Spleen (tissue), 11 donors: ENCODE results near the gene TEX30. TPM values are rescaled to one million over a fixed set of nuclear protein-coding genes. Genes with fewer than 3 reads are reported as not detected.

Experiments
- DNase-seq: peaks from one replicate; pipeline ENCODE4 v3.0.0-alpha.2; 2020
- H3K27ac ChIP-seq, 8 donors: fragments of 200-600 bp; sonication (generic) in 7 of 8; 1 replicate in 4 of 8; 2 replicates in 4 of 8; pipeline versions ENCODE4 v1.5.0 to v1.8.0; 2016 to 2021; ENCODE audit warnings: inconsistent platforms in 4 of 8, mild to moderate bottlenecking in 4 of 8, moderate library complexity in 1 of 8
- H3K27me3 ChIP-seq, 7 donors: fragments of 200-600 bp; sonication (generic) in 6 of 7; replicated peaks in 1 of 7; 1 replicate in 4 of 7; 2 replicates in 3 of 7; pipeline versions ENCODE4 v1.5.0 to v1.8.0; 2016 to 2021; ENCODE audit warnings: inconsistent platforms in 3 of 7, mild to moderate bottlenecking in 1 of 7
- H3K36me3 ChIP-seq, 6 donors: fragments of 200-600 bp; sonication (generic) in 5 of 6; 1 replicate in 4 of 6; 2 replicates in 2 of 6; pipeline versions ENCODE4 v1.5.0 to v1.8.0; 2016 to 2021; ENCODE audit warnings: inconsistent platforms in 2 of 6
- H3K4me1 ChIP-seq, 6 donors: fragments of 200-600 bp; sonication (generic) in 5 of 6; 1 replicate in 3 of 6; 2 replicates in 3 of 6; pipeline versions ENCODE4 v1.5.0 to v1.8.0; 2016 to 2021; ENCODE audit warnings: inconsistent platforms in 3 of 6
- H3K4me3 ChIP-seq, 8 donors: fragments of 200-600 bp; sonication (generic) in 7 of 8; 1 replicate in 4 of 8; 2 replicates in 4 of 8; pipeline versions ENCODE4 v1.5.0 to v1.8.0; 2016 to 2021; ENCODE audit warnings: inconsistent platforms in 4 of 8, mild to moderate bottlenecking in 4 of 8, moderate library complexity in 2 of 8
- H3K9me3 ChIP-seq, 8 donors: fragments of 200-600 bp; sonication (generic) in 7 of 8; 1 replicate in 4 of 8; 2 replicates in 4 of 8; pipeline versions ENCODE4 v1.5.0 to v1.8.0; 2016 to 2021; ENCODE audit warnings: inconsistent platforms in 4 of 8
- CTCF ChIP-seq, 11 experiments: fragments of 200-600 bp in 7 of 11; fragments of 450-650 bp in 4 of 11; sonication (generic) in 4 of 11; IDR thresholded peaks in 8 of 11; conservative IDR thresholded peaks in 3 of 11; 1 replicate in 7 of 11; 2 replicates in 4 of 11; pipeline versions ENCODE4 v1.4.0 to v1.8.0; 2016 to 2021; ENCODE audit warnings: antibody characterized with exemption in 11 of 11, inconsistent platforms in 4 of 11, mild to moderate bottlenecking in 1 of 11
- POLR2A ChIP-seq, 3 donors: fragments of 450-650 bp; IDR thresholded peaks; one replicate each; pipeline ENCODE4 v1.5.1; 2017; ENCODE audit warnings: antibody characterized with exemption in 3 of 3, mild to moderate bottlenecking in 1 of 3
- POLR2AphosphoS5 ChIP-seq, 3 donors: sonication (generic); formaldehyde crosslinking; IDR thresholded peaks; one replicate each; pipeline ENCODE4 v1.5.1; 2017; ENCODE audit warnings: antibody characterized with exemption in 3 of 3
- WGBS, 5 donors: extraction: QIAGEN DNeasy Blood & Tissue Kit in 3 of 5; methylation state at CpG; one replicate each; pipeline versions ENCODE4 v1.1.5 to v1.1.7; 2013 to 2018; 5-methylcytosine and 5-hydroxymethylcytosine counted together
- intact Hi-C: fragments of 100-400 bp; cut with DNase I; formaldehyde crosslinking; loops from one replicate; pipeline ENCODE4 v1.15.0; 2023; ENCODE audit warnings: low total_unique reads
- polyA plus RNA-seq, 3 donors: library from polyadenylated mRNA; stranded (reverse); fragments of 200-250 nt; gene quantifications; one replicate each; pipeline ENCODE4 v1.2.1, GENCODE V29; 2013
- total RNA-seq, 7 donors: library from RNA; depleted of rRNA in 3 of 7; stranded (reverse); fragments of >200 nt in 3 of 7; fragmentation: NEBNext Ultra II Directional in 4 of 7; extraction: Animal tissue kit (Norgen Biotek cat#: 25700) in 4 of 7; gene quantifications; one replicate each; pipeline versions ENCODE4 v1.1.0 to v1.2.1, GENCODE V29; 2016 to 2021
- donor health status: healthy with polysubstance abuse.
- donor health status: DM: no; HTN: no; CAD: no; lungs with moderate emphysema.
- donor health status: DM: no; HTN: no; CAD: no.
- donor health status: Bipolar disorder and iron deficiency.
- donor health status: healthy.
- donor health status: DM: no; HTN: no; CAD: no.
- donor health status: DM: yes; HTN: yes; CAD: no.

TEX30 gene
- total and polyA plus RNA-seq, 10 donors, result 4.4 to 11.2 (median 8.0) TPM

DNA sequence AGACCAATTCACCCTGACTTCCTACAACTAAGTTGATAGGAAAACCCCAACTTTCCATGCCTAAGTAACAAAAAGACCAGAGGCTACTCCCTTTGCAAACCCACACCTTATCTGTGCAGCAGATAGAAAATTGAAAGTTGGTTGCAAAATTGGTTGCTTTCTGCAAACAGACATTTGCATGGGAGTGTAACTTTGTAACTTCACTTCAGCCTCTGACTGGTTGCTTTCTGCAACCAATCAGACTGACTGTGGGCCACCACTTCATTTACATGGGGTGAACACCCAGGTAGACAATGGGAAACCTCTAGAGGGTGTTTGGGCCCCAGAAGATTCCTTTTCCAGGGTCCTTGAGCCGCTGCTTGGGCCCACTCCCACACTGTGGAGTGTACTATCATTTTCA lies 9.8 kb downstream of the TEX30 start:
- 86 to 100% (median 93%) methylated on average over 1 of the region's 1 CpG for WGBS, 5 donors
- Histone ChIP-seq H3K4me1 (no peaks in the 10 kb centered on the region), H3K27ac (no peak overlapping the region), H3K27me3 (no peaks in the 10 kb centered on the region), H3K4me3 (no peak overlapping the region), H3K9me3 (no peaks in the 10 kb centered on the region), H3K36me3 (peaks cover 0 to 31% (median 0%) of the 10 kb centered on the region in 6 donors)
- no peak for DNase-seq
- TF ChIP-seq POLR2AphosphoS5 (IDR thresholded peaks at IDR 0.05), result no peak
- TF ChIP-seq POLR2A (IDR thresholded peaks at IDR 0.05), result no peak
- TF ChIP-seq CTCF (IDR thresholded peaks at IDR 0.05 in 8 of 11, conservative IDR thresholded peaks at IDR 0.05 in 3 of 11), result no peak
- intact Hi-C loops, result no loop called here

DNA sequence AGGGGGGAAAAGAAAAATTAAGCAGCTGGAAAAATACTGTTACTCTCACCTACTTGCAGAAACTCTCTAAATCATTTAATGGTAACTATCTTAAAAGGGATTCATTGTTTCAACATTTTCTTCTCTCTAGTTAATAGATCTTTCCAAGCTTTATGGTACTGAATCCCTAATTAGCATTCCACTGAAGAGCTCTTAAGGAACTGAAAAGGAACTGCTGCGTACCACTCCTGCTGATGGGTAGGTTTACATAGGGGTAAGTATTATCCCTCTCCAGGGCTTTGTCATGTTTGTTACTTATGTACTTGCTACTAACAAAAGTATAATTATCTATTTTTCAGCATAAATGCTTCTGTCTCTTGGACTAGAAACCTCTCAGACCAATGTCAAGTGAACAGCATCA lies 12.5 kb downstream of the TEX30 start:
- Histone ChIP-seq H3K27ac (no peak overlapping the region), H3K4me3 (no peak overlapping the region), H3K27me3 (no peaks in the 10 kb centered on the region), H3K4me1 (no peaks in the 10 kb centered on the region), H3K9me3 (no peaks in the 10 kb centered on the region), H3K36me3 (peaks cover 0 to 11% (median 0%) of the 10 kb centered on the region in 6 donors)
- WGBS, 5 donors, result 90 to 100% (median 93%) methylated on average over 1 of the region's 1 CpG
- DNase-seq, result no peak
- TF ChIP-seq POLR2AphosphoS5 (IDR thresholded peaks at IDR 0.05), result no peak
- TF ChIP-seq CTCF (IDR thresholded peaks at IDR 0.05 in 8 of 11, conservative IDR thresholded peaks at IDR 0.05 in 3 of 11), result no peak
- TF ChIP-seq POLR2A (IDR thresholded peaks at IDR 0.05), result no peak
- intact Hi-C loops, result no loop called here

DNA sequence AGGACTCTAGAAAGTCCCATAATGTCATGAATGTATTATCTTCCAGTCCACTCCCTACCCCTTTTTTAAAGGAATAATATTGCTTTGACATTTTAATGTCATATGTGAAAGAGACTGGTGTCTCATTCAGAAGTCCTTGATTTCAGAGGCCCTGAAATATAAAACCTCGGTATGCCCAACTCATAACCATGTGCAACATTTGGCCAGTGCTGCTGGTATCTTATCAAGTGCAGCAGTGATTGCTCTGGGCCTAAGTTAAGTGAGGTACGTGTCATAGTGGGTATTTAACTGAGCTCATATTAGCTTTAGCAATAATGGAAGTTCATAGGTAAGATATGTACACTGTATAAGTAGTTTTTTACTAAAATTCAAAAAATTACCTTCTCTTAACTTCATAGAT lies 14.7 kb downstream of the TEX30 start:
- Histone ChIP-seq H3K27me3 (no peaks in the 10 kb centered on the region), H3K4me3 (no peak overlapping the region), H3K4me1 (no peaks in the 10 kb centered on the region), H3K27ac (no peak overlapping the region), H3K36me3 (no peaks in the 10 kb centered on the region), H3K9me3 (no peaks in the 10 kb centered on the region)
- TF ChIP-seq POLR2AphosphoS5 (IDR thresholded peaks at IDR 0.05), result no peak
- no peak for TF ChIP-seq CTCF (IDR thresholded peaks at IDR 0.05 in 8 of 11, conservative IDR thresholded peaks at IDR 0.05 in 3 of 11)
- no peak for TF ChIP-seq POLR2A (IDR thresholded peaks at IDR 0.05)
- intact Hi-C loops, result no loop called here
- DNase-seq, result no peak
- 89 to 96% (median 89%) methylated on average over 2 of the region's 2 CpGs for WGBS, 5 donors

DNA sequence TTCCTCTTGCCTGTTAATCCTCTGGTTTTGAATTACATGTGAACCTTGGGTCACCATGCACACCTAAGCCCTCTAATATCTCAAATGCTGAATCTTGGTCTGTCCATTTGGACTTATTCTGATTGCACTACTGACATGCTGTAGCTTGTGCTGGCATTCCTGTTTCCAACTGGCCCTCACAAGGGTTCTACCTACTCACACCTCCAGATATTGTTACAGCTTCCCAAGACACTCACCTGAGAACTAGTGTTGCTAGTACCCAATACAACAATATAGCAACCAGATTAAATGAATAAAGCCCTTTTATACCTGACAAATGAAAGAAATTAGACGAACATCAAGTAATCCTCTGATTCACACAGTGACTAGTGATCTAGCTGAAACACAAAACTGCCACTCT lies 16.6 kb downstream of the TEX30 start:
- DNase-seq, result no peak
- Histone ChIP-seq H3K27ac (no peak overlapping the region), H3K27me3 (no peaks in the 10 kb centered on the region), H3K36me3 (no peaks in the 10 kb centered on the region), H3K4me3 (no peak overlapping the region), H3K4me1 (no peaks in the 10 kb centered on the region), H3K9me3 (peaks cover 0 to 11% (median 0%) of the 10 kb centered on the region in 8 donors)
- TF ChIP-seq POLR2AphosphoS5 (IDR thresholded peaks at IDR 0.05) (no peak), POLR2A (IDR thresholded peaks at IDR 0.05) (no peak), CTCF (IDR thresholded peaks at IDR 0.05 in 8 of 11, conservative IDR thresholded peaks at IDR 0.05 in 3 of 11) (no peak)
- WGBS, 5 donors, result 78 to 100% (median 83%) methylated on average over 1 of the region's 1 CpG
- intact Hi-C loops, result no loop called here
